HEK293 (cell line): ENCODE measurements around the gene TRIM22.

Experiments used
- CTCF ChIA-PET: fragments of 350-600 bp; formaldehyde crosslinking; extraction: SDS; loops from one replicate; lab custom pipeline; 2021; ENCODE audit warnings: antibody characterized with exemption; lab: Yijun Ruan, JAX
- POLR2A ChIA-PET: fragments of 300-600 bp; formaldehyde crosslinking; extraction: SDS; loops from one replicate; lab custom pipeline; 2020; ENCODE audit warnings: antibody characterized with exemption, inconsistent platforms; lab: Yijun Ruan, JAX
- H3K27ac ChIP-seq: fragments of 200-500 bp; sonication (Bioruptor generic); 2 replicates; pipeline ENCODE4 v1.5.1; 2014; ENCODE audit warnings: low read depth, low read length, control low read depth, inconsistent platforms; ENCODE audit errors: extremely low read depth
- H3K36me3 ChIP-seq, 2 experiments: fragments of 200-500 bp in 1 of 2; sonication (Bioruptor generic) in 1 of 2; 1 replicate in 1 of 2; 2 replicates in 1 of 2; pipeline ENCODE4 v1.5.1; 2014 to 2017; ENCODE audit warnings: inconsistent platforms in 2 of 2, low read length in 2 of 2; ENCODE audit not compliant: control insufficient read depth in 2 of 2, insufficient read depth in 1 of 2
- H3K4me1 ChIP-seq: fragments of 200-500 bp; sonication (Bioruptor generic); 2 replicates; pipeline ENCODE4 v1.5.1; 2014; ENCODE audit warnings: mild to moderate bottlenecking, low read length, inconsistent platforms; ENCODE audit not compliant: control insufficient read depth, insufficient read depth
- H3K4me3 ChIP-seq: 2 replicates; pipeline ENCODE4 v1.5.1; 2011; ENCODE audit warnings: low read depth, mild to moderate bottlenecking, control low read depth, low read length, moderate library complexity
- H3K9me3 ChIP-seq: fragments of 200-500 bp; sonication (Bioruptor generic); 2 replicates; pipeline ENCODE4 v1.5.1; 2014; ENCODE audit warnings: low read depth, low read length, inconsistent platforms; ENCODE audit not compliant: control insufficient read depth, insufficient read depth
- CTCF ChIP-seq: fragments of 450-650 bp; formaldehyde crosslinking; IDR thresholded peaks from 2 replicates; pipeline ENCODE4 v1.5.1; 2016; ENCODE audit warnings: missing biosample characterization, missing genetic modification characterization
- EGR2 ChIP-seq: fragments of 450-650 bp; formaldehyde crosslinking; IDR thresholded peaks from 2 replicates; pipeline ENCODE4 v1.5.1; 2016; ENCODE audit warnings: low read depth, missing biosample characterization, missing genetic modification characterization
- HOXA7 ChIP-seq: sonication (generic); formaldehyde crosslinking; IDR thresholded peaks from 2 replicates; pipeline ENCODE4 v1.8.1; 2022; ENCODE audit warnings: missing genetic modification reagents, borderline replicate concordance
- ZBTB11 ChIP-seq: fragments of 450-650 bp; formaldehyde crosslinking; conservative IDR thresholded peaks from 2 replicates; pipeline ENCODE4 v1.5.1; 2016; ENCODE audit warnings: low read depth, missing biosample characterization, missing genetic modification characterization
- ZBTB48 ChIP-seq: fragments of 450-650 bp; formaldehyde crosslinking; IDR thresholded peaks from 2 replicates; pipeline ENCODE4 v1.5.1; 2016; ENCODE audit warnings: missing biosample characterization, missing genetic modification characterization
- ZFHX2 ChIP-seq: fragments of 450-650 bp; formaldehyde crosslinking; conservative IDR thresholded peaks from 2 replicates; pipeline ENCODE4 v1.5.1; 2016; ENCODE audit warnings: missing biosample characterization, missing genetic modification characterization
- ZNF132 ChIP-seq: fragments of 450-650 bp; formaldehyde crosslinking; IDR thresholded peaks from 2 replicates; pipeline ENCODE4 v1.5.1; 2017; ENCODE audit warnings: missing biosample characterization, missing genetic modification characterization, borderline replicate concordance
- ZNF19 ChIP-seq: fragments of 450-650 bp; formaldehyde crosslinking; IDR thresholded peaks from 2 replicates; pipeline ENCODE4; 2016; ENCODE audit warnings: missing biosample characterization, missing genetic modification characterization, low read depth
- ZNF292 ChIP-seq: fragments of 450-650 bp; formaldehyde crosslinking; IDR thresholded peaks from 2 replicates; pipeline ENCODE4 v1.5.1; 2016; ENCODE audit warnings: low read depth, missing biosample characterization, missing genetic modification characterization, borderline replicate concordance
- ZNF350 ChIP-seq: fragments of 450-650 bp; formaldehyde crosslinking; IDR thresholded peaks from 2 replicates; pipeline ENCODE4 v1.5.0; 2017; ENCODE audit warnings: missing biosample characterization, mild to moderate bottlenecking, missing genetic modification characterization
- ZNF362 ChIP-seq: fragments of 450-650 bp; formaldehyde crosslinking; IDR thresholded peaks from 2 replicates; pipeline ENCODE4 v1.5.1; 2016; ENCODE audit warnings: missing biosample characterization, missing genetic modification characterization
- ZNF366 ChIP-seq: fragments of 450-650 bp; formaldehyde crosslinking; conservative IDR thresholded peaks from 2 replicates; pipeline ENCODE4 v1.5.1; 2016; ENCODE audit warnings: missing biosample characterization, missing genetic modification characterization
- ZNF433 ChIP-seq: fragments of 450-650 bp; formaldehyde crosslinking; IDR thresholded peaks from 2 replicates; pipeline ENCODE4 v1.5.1; 2016; ENCODE audit warnings: missing biosample characterization, missing genetic modification characterization, low read depth
- ZNF558 ChIP-seq: fragments of 450-650 bp; formaldehyde crosslinking; IDR thresholded peaks from 2 replicates; pipeline ENCODE4 v1.5.1; 2016; ENCODE audit warnings: missing biosample characterization, missing genetic modification characterization
- ZNF600 ChIP-seq: fragments of 450-650 bp; formaldehyde crosslinking; IDR thresholded peaks from 2 replicates; pipeline ENCODE4 v1.5.1; 2016; ENCODE audit warnings: missing biosample characterization, missing genetic modification characterization
- ZNF785 ChIP-seq: fragments of 450-650 bp; formaldehyde crosslinking; IDR thresholded peaks from 2 replicates; pipeline ENCODE4 v1.5.1; 2016; ENCODE audit warnings: missing biosample characterization, missing genetic modification characterization
- TF ChIP-seq, protein P1 (sequence below): fragments of 450-650 bp; formaldehyde crosslinking; IDR thresholded peaks from 2 replicates; pipeline ENCODE4 v1.5.1; 2016; ENCODE audit warnings: missing biosample characterization, missing genetic modification characterization, borderline replicate concordance
- TF ChIP-seq, protein P2 (sequence below): fragments of 450-650 bp; formaldehyde crosslinking; IDR thresholded peaks from 2 replicates; pipeline ENCODE4 v1.5.1; 2016; ENCODE audit warnings: missing biosample characterization, missing genetic modification characterization
- TF ChIP-seq, protein P3 (sequence below): sonication (generic); formaldehyde crosslinking; IDR thresholded peaks from 2 replicates; pipeline ENCODE4 v1.8.1; 2022; ENCODE audit warnings: mild to moderate bottlenecking, moderate library complexity, missing genetic modification reagents

The TRIM22 gene

GRCh38 chr11:5727691-5728090 is 38.1 kb downstream of the TRIM22 start:
- Histone ChIP-seq H3K9me3 (no peaks in the 10 kb centered on the region), H3K4me3 (no peak overlapping the region), H3K4me1 (no peaks in the 10 kb centered on the region), H3K27ac (no peak overlapping the region), H3K36me3 (no peaks in the 10 kb centered on the region)
- POLR2A ChIA-PET, result no interaction called here
- CTCF ChIA-PET, result interaction anchor here (0.6 to 0.7 kb wide), 2 partner anchors 19 to 250 kb away, joined by 4 read pairs; no protein-coding TSS in a partner anchor
- TF ChIP-seq, protein P1, sequence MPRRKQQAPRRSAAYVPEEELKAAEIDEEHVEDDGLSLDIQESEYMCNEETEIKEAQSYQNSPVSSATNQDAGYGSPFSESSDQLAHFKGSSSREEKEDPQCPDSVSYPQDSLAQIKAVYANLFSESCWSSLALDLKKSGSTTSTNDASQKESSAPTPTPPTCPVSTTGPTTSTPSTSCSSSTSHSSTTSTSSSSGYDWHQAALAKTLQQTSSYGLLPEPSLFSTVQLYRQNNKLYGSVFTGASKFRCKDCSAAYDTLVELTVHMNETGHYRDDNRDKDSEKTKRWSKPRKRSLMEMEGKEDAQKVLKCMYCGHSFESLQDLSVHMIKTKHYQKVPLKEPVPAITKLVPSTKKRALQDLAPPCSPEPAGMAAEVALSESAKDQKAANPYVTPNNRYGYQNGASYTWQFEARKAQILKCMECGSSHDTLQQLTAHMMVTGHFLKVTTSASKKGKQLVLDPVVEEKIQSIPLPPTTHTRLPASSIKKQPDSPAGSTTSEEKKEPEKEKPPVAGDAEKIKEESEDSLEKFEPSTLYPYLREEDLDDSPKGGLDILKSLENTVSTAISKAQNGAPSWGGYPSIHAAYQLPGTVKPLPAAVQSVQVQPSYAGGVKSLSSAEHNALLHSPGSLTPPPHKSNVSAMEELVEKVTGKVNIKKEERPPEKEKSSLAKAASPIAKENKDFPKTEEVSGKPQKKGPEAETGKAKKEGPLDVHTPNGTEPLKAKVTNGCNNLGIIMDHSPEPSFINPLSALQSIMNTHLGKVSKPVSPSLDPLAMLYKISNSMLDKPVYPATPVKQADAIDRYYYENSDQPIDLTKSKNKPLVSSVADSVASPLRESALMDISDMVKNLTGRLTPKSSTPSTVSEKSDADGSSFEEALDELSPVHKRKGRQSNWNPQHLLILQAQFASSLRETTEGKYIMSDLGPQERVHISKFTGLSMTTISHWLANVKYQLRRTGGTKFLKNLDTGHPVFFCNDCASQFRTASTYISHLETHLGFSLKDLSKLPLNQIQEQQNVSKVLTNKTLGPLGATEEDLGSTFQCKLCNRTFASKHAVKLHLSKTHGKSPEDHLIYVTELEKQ (tag by site-specific recombination), result no peak
- no peak for TF ChIP-seq ZNF600 (tag by site-specific recombination)
- no peak for TF ChIP-seq CTCF (tag by site-specific recombination)
- TF ChIP-seq ZNF433 (tag by site-specific recombination), result no peak

DNA sequence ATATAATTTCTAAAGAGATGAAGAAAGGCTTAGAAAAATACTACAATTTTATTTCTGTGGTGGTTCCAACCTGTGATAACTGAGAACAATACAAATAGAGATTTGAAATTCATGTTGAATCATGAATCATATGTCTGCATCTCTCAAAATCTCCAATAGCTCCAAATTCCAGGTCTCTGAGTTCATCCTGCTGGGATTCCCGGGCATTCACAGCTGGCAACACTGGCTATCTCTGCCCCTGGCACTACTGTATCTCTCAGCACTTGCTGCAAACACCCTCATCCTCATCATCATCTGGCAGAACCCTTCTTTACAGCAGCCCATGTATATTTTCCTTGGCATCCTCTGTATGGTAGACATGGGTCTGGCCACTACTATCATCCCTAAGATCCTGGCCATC is 46.8 kb downstream of the TRIM22 start, which contains the start of gene OR56B1:
TSS of gene OR56B1 (plus strand) at position 53 of the 400 bp plus-strand sequence. CDS start at position 122, 69 bp downstream.
- CTCF ChIA-PET, result no interaction called here
- Histone ChIP-seq H3K4me1 (no peaks in the 10 kb centered on the region), H3K27ac (no peak within 1 kb of the TSS), H3K9me3 (no peaks in the 10 kb centered on the region), H3K4me3 (no peak within 1 kb of the TSS), H3K36me3 (no peaks in the 10 kb centered on the region)
- TF ChIP-seq, protein P2, sequence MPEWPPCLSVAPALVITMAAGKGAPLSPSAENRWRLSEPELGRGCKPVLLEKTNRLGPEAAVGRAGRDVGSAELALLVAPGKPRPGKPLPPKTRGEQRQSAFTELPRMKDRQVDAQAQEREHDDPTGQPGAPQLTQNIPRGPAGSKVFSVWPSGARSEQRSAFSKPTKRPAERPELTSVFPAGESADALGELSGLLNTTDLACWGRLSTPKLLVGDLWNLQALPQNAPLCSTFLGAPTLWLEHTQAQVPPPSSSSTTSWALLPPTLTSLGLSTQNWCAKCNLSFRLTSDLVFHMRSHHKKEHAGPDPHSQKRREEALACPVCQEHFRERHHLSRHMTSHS, result no peak
- POLR2A ChIA-PET, result no interaction called here

- no peaks in the 10 kb centered on the region for H3K36me3 ChIP-seq
- CTCF ChIA-PET, result no interaction called here
- no peaks in the 10 kb centered on the region for H3K9me3 ChIP-seq
- H3K4me1 ChIP-seq, result no peaks in the 10 kb centered on the region
- no peak overlapping the region for H3K4me3 ChIP-seq
- H3K27ac ChIP-seq, result no peak overlapping the region
- POLR2A ChIA-PET, result no interaction called here
- TF ChIP-seq HOXA7 (CRISPR knock-in tag) (no peak), ZNF350 (tag by site-specific recombination) (no peak), ZNF785 (tag by site-specific recombination) (no peak), ZNF362 (tag by site-specific recombination) (no peak), ZNF132 (tag by site-specific recombination) (no peak), EGR2 (tag by site-specific recombination) (no peak), ZBTB48 (tag by site-specific recombination) (no peak), ZNF19 (tag by site-specific recombination) (no peak), ZNF292 (tag by site-specific recombination) (no peak), ZBTB11 (tag by site-specific recombination) (no peak), ZNF558 (tag by site-specific recombination) (no peak), ZNF366 (tag by site-specific recombination) (no peak), ZFHX2 (tag by site-specific recombination) (no peak)
- TF ChIP-seq, protein P3, sequence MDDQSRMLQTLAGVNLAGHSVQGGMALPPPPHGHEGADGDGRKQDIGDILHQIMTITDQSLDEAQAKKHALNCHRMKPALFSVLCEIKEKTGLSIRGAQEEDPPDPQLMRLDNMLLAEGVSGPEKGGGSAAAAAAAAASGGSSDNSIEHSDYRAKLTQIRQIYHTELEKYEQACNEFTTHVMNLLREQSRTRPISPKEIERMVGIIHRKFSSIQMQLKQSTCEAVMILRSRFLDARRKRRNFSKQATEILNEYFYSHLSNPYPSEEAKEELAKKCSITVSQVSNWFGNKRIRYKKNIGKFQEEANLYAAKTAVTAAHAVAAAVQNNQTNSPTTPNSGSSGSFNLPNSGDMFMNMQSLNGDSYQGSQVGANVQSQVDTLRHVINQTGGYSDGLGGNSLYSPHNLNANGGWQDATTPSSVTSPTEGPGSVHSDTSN, result no peak
Measured at GRCh38 chr11:5737091-5737490, 47.5 kb downstream of the TRIM22 start.
